Measurements from ENCODE around the gene HGS. TPM values are rescaled to one million over a fixed set of nuclear protein-coding genes. Genes with fewer than 3 reads are reported as not detected.

The HGS gene
- total and polyA plus RNA-seq, 2 of the 13 experiments (the other 11 are each of a cell fraction or from before 2014, with no cell fraction given), result 73.3 to 78.1 TPM

DNA sequence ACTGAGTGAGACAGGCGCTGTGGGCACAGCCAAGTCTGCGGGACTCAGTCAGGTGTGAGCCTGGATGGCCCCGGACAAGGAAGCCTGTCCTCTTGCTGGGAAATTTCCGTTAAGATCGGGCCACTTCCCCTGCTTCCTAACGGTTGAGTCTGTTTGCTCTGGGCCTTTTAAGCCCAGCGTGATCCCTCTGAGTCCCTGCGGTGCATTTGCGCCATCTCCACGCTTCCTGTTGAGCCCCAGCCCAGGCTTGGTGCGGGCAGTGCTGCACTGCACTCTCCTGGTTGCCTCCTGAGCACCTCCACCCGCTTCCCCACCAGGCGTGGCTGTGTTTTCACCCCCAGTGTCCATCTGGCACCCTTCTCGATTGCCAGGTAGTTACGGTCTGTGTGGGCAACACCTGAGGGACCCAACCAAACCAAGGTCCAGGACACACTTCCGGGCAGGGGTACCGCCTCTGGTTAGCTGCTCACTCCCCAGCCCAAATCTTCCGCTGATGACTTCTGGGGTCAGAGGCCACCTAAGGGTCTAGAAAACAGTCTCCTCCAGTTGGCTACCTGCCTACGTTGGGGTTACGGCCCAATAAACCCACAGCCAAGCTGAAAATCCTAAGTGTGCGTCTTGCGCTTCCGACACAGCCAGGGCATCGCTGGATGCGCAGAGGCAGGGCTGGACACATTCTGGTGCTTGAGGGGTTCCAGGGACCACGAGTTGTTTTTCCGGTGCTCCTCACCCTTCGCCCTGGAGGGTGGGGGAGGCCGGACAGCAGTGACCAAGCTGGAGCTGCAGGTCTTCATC is 26.9 kb downstream of the HGS start (continued):
- TF ChIP-seq CREB3 (CRISPR knock-in tag; IDR thresholded peaks at IDR 0.05), result no peak
- no peak for TF ChIP-seq ERF (CRISPR knock-in tag; IDR thresholded peaks at IDR 0.05)
- peak; percentile 59; the same call in 1 of the 2 replicates for TF ChIP-seq AKAP8 (CRISPR knock-in tag; IDR thresholded peaks at IDR 0.05)
- TF ChIP-seq ZBTB34 (CRISPR knock-in tag; IDR thresholded peaks at IDR 0.05), result no peak
- TF ChIP-seq GATAD1 (CRISPR knock-in tag; IDR thresholded peaks at IDR 0.05), result peak; percentile 54; the same call in 1 of the 2 replicates
- TF ChIP-seq ZNF484 (CRISPR knock-in tag; IDR thresholded peaks at IDR 0.05; ENCODE audit: borderline replicate concordance, low read depth), result no peak
- TF ChIP-seq, protein P1, sequence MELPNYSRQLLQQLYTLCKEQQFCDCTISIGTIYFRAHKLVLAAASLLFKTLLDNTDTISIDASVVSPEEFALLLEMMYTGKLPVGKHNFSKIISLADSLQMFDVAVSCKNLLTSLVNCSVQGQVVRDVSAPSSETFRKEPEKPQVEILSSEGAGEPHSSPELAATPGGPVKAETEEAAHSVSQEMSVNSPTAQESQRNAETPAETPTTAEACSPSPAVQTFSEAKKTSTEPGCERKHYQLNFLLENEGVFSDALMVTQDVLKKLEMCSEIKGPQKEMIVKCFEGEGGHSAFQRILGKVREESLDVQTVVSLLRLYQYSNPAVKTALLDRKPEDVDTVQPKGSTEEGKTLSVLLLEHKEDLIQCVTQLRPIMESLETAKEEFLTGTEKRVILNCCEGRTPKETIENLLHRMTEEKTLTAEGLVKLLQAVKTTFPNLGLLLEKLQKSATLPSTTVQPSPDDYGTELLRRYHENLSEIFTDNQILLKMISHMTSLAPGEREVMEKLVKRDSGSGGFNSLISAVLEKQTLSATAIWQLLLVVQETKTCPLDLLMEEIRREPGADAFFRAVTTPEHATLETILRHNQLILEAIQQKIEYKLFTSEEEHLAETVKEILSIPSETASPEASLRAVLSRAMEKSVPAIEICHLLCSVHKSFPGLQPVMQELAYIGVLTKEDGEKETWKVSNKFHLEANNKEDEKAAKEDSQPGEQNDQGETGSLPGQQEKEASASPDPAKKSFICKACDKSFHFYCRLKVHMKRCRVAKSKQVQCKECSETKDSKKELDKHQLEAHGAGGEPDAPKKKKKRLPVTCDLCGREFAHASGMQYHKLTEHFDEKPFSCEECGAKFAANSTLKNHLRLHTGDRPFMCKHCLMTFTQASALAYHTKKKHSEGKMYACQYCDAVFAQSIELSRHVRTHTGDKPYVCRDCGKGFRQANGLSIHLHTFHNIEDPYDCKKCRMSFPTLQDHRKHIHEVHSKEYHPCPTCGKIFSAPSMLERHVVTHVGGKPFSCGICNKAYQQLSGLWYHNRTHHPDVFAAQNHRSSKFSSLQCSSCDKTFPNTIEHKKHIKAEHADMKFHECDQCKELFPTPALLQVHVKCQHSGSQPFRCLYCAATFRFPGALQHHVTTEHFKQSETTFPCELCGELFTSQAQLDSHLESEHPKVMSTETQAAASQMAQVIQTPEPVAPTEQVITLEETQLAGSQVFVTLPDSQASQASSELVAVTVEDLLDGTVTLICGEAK (IDR thresholded peaks at IDR 0.05), result no peak
- TF ChIP-seq, protein P1 (CRISPR knock-in tag; IDR thresholded peaks at IDR 0.05), result no peak
- TF ChIP-seq ATF1 (CRISPR knock-in tag; IDR thresholded peaks at IDR 0.05), result no peak
- TF ChIP-seq, protein P2, sequence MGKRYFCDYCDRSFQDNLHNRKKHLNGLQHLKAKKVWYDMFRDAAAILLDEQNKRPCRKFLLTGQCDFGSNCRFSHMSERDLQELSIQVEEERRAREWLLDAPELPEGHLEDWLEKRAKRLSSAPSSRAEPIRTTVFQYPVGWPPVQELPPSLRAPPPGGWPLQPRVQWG (CRISPR knock-in tag; IDR thresholded peaks at IDR 0.05; ENCODE audit: borderline replicate concordance, low read depth), result no peak
- TF ChIP-seq RAD51 (IDR thresholded peaks at IDR 0.05; ENCODE audit: borderline replicate concordance), result no peak
- TF ChIP-seq ZNF652 (CRISPR knock-in tag; IDR thresholded peaks at IDR 0.05; ENCODE audit: borderline replicate concordance, low read depth), result no peak
- TF ChIP-seq MAFF (IDR thresholded peaks at IDR 0.05; ENCODE audit: low read depth, low read length), result no peak
- TF ChIP-seq SMC3 (IDR thresholded peaks at IDR 0.05; ENCODE audit: low read length), result no peak
- TF ChIP-seq MBNL3 (CRISPR knock-in tag; conservative IDR thresholded peaks at IDR 0.05), result no peak
- no peak for TF ChIP-seq MZF1 (CRISPR knock-in tag; IDR thresholded peaks at IDR 0.05; ENCODE audit: borderline replicate concordance)
- no peak for TF ChIP-seq NBN (conservative IDR thresholded peaks at IDR 0.05)
- no peak for TF ChIP-seq ATAD3A (CRISPR knock-in tag; IDR thresholded peaks at IDR 0.05)
- TF ChIP-seq ZNF432 (CRISPR knock-in tag; IDR thresholded peaks at IDR 0.05; ENCODE audit: borderline replicate concordance), result no peak
